Spleen (tissue), 7 donors: ENCODE results near the gene TPTE2.
"Not testable (repeated sequence)": the region's sequence is repeated elsewhere in the genome, so short reads cannot be mapped to it uniquely, and the experiment has no call there.

ENCODE experiments used
- POLR2A ChIP-seq, 3 donors: fragments of 450-650 bp; IDR thresholded peaks; one replicate each; pipeline ENCODE4 v1.5.1; 2017; ENCODE audit warnings: antibody characterized with exemption in 3 of 3, mild to moderate bottlenecking in 1 of 3
- TF ChIP-seq, protein P1 (sequence below), 11 experiments: fragments of 200-600 bp in 7 of 11; fragments of 450-650 bp in 4 of 11; sonication (generic) in 4 of 11; IDR thresholded peaks in 8 of 11; conservative IDR thresholded peaks in 3 of 11; 1 replicate in 7 of 11; 2 replicates in 4 of 11; pipeline versions ENCODE4 v1.4.0 to v1.8.0; 2016 to 2021; ENCODE audit warnings: antibody characterized with exemption in 11 of 11, inconsistent platforms in 4 of 11, mild to moderate bottlenecking in 1 of 11
- donor health status: DM: no; HTN: no; CAD: no; lungs with moderate emphysema.
- donor health status: DM: no; HTN: no; CAD: no.
- donor health status: DM: no; HTN: no; CAD: no.

DNA sequence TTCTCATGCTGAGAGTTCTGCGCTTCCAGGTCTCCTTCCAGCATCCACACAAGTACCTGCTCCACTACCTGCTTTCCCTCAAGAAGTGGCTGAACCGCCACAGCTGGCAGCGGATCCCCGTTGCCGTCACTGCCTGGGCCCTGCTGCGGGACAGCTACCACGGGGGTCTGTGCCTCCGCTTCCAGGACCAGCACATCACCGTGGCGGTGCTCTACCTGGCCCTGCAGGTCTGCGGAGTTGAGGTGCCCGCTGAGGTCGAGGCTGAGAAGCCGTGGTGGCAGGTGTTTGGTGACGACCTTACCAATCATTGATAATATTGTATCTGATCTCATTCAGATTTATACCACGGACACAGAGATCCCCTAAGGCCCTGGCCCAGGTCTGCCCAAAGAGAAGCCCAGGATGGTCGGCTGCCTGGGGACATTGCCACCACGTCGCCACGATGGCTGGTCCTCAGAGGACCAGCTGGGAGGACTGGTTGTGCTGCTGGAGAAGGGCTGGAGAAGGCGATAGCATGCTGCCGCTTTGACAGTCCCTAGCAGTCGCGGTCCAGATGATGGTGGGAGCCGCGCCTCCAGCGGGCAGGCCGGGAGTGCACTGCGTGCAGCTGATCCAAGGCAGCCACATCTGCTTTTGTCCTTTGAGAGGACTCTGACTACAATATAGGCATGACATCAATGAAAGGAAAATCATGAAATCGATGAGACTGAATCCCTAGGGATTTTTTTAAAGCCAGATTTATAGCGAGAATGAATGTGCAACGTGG lies 178.4 kb downstream of the TPTE2 start:
- TF ChIP-seq, protein P1, sequence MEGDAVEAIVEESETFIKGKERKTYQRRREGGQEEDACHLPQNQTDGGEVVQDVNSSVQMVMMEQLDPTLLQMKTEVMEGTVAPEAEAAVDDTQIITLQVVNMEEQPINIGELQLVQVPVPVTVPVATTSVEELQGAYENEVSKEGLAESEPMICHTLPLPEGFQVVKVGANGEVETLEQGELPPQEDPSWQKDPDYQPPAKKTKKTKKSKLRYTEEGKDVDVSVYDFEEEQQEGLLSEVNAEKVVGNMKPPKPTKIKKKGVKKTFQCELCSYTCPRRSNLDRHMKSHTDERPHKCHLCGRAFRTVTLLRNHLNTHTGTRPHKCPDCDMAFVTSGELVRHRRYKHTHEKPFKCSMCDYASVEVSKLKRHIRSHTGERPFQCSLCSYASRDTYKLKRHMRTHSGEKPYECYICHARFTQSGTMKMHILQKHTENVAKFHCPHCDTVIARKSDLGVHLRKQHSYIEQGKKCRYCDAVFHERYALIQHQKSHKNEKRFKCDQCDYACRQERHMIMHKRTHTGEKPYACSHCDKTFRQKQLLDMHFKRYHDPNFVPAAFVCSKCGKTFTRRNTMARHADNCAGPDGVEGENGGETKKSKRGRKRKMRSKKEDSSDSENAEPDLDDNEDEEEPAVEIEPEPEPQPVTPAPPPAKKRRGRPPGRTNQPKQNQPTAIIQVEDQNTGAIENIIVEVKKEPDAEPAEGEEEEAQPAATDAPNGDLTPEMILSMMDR (IDR thresholded peaks at IDR 0.05 in 8 of 11, conservative IDR thresholded peaks at IDR 0.05 in 3 of 11) = not testable (repeated sequence)
- TF ChIP-seq POLR2A (IDR thresholded peaks at IDR 0.05) = not testable (repeated sequence)
